A549 (cell line): Measurements from ENCODE around the gene XPO1. TPM values are rescaled to one million over a fixed set of nuclear protein-coding genes. Genes with fewer than 3 reads are reported as not detected.
A peak's percentile ranks its signal among the peaks of the same experiment; 100 is the strongest.

Experiments
- ATAC-seq, 2 experiments: fragments of 200-7000 bp in 1 of 2; fragments of >200 bp in 1 of 2; cut with Nextera tagmentation in 1 of 2; cut with Tn5 transposase in 1 of 2; 3 replicates each; pipeline versions ENCODE4 v1.8.0 to v1.9.1; 2018 to 2020; ENCODE audit warnings: mild to moderate bottlenecking in 1 of 2, moderate library complexity in 1 of 2
- CTCF ChIA-PET: fragments of 300-600 bp; sonication (Branson Sonifier 250); formaldehyde crosslinking; extraction: SDS; loops from one replicate; lab custom pipeline; 2021; ENCODE audit warnings: antibody characterized with exemption, inconsistent platforms; lab: Yijun Ruan, JAX
- POLR2A ChIA-PET: fragments of 350-600 bp; formaldehyde crosslinking; extraction: SDS; loops from one replicate; lab custom pipeline; 2021; ENCODE audit warnings: antibody characterized with exemption, inconsistent platforms; lab: Yijun Ruan, JAX
- DNase-seq, 2 experiments: peaks; one replicate each; pipeline versions ENCODE4 v3.0.0 to v3.0.0-alpha.2; 2011 to 2016; ENCODE audit warnings: low read depth in 1 of 2, low spot score in 1 of 2
- FAIRE-seq: peaks from 2 replicates; lab custom pipeline; 2011; peaks lifted over from hg19 to GRCh38; lab: Jason Lieb, UNC
- H3K27ac ChIP-seq, 2 experiments: fragments of >200 bp; sonication (Bioruptor Twin); formaldehyde crosslinking; 3 replicates each; pipeline ENCODE4 v1.5.1; 2016 to 2017
- H3K4me1 ChIP-seq: fragments of >200 bp; sonication (Bioruptor Twin); formaldehyde crosslinking; 3 replicates; pipeline ENCODE4 v1.6.1; 2016
- H3K4me2 ChIP-seq: fragments of >200 bp; sonication (Bioruptor Twin); formaldehyde crosslinking; 3 replicates; pipeline ENCODE4 v1.6.1; 2016
- H3K4me3 ChIP-seq: fragments of >200 bp; sonication (Bioruptor Twin); formaldehyde crosslinking; 3 replicates; pipeline ENCODE4 v1.5.1; 2016
- H3K9me3 ChIP-seq: fragments of >200 bp; sonication (Bioruptor Twin); formaldehyde crosslinking; 3 replicates; pipeline ENCODE4 v1.6.1; 2016
- ATOH8 ChIP-seq: fragments of 250-450 bp; sonication (Bioruptor Pico); IDR thresholded peaks from 2 replicates; pipeline ENCODE4 v1.5.0; 2020; ENCODE audit warnings: low read depth, mild to moderate bottlenecking, moderate library complexity
- BHLHE40 ChIP-seq: IDR thresholded peaks from 2 replicates; pipeline ENCODE4 v1.6.1; 2012; ENCODE audit warnings: low read depth, low read length, inconsistent platforms
- CBX2 ChIP-seq: fragments of 200-600 bp; sonication (generic); IDR thresholded peaks from 2 replicates; pipeline ENCODE4 v1.6.1; 2016; ENCODE audit warnings: low read depth, mild to moderate bottlenecking, borderline replicate concordance
- ESRRA ChIP-seq: fragments of 150-350 bp; IDR thresholded peaks from 2 replicates; pipeline ENCODE4 v1.6.1; 2014; ENCODE audit warnings: mild to moderate bottlenecking, low read length, borderline replicate concordance
- FOSB ChIP-seq: fragments of 250-450 bp; sonication (Bioruptor Pico); IDR thresholded peaks from 2 replicates; pipeline ENCODE4 v1.5.0; 2020; ENCODE audit warnings: mild to moderate bottlenecking, moderate library complexity
- FOSL2 ChIP-seq, 2 experiments: fragments of 450-650 bp in 1 of 2; fragments of >200 bp in 1 of 2; sonication (Bioruptor Twin) in 1 of 2; formaldehyde crosslinking; IDR thresholded peaks; 2 replicates each; pipeline versions ENCODE4 v1.5.0 to v1.6.1; 2016 to 2020; ENCODE audit warnings: mild to moderate bottlenecking in 1 of 2, moderate library complexity in 1 of 2
- HDAC2 ChIP-seq: fragments of 200-600 bp; sonication (generic); IDR thresholded peaks from 2 replicates; pipeline ENCODE4 v1.6.1; 2016
- HMGXB4 ChIP-seq: fragments of 250-450 bp; sonication (Bioruptor Pico); IDR thresholded peaks from 2 replicates; pipeline ENCODE4 v1.5.0; 2021; ENCODE audit warnings: mild to moderate bottlenecking, moderate library complexity, borderline replicate concordance
- HOXA7 ChIP-seq: fragments of 250-450 bp; sonication (Bioruptor Pico); IDR thresholded peaks from 2 replicates; pipeline ENCODE4 v1.5.0; 2020; ENCODE audit warnings: mild to moderate bottlenecking, moderate library complexity
- JUN ChIP-seq, 2 experiments: fragments of >200 bp; sonication (Bioruptor Twin); formaldehyde crosslinking; IDR thresholded peaks; 2 replicates in 1 of 2; 3 replicates in 1 of 2; pipeline ENCODE4 v1.6.1; 2016 to 2017
- MAX ChIP-seq: IDR thresholded peaks from 2 replicates; pipeline ENCODE4 v1.6.1; 2012
- MAZ ChIP-seq: fragments of 150-350 bp; IDR thresholded peaks from 2 replicates; pipeline ENCODE4 v1.6.1; 2014; ENCODE audit warnings: antibody characterized with exemption, low read depth, low read length, borderline replicate concordance
- NFE2L2 ChIP-seq: fragments of 150-350 bp; conservative IDR thresholded peaks from 2 replicates; pipeline ENCODE4 v1.6.1; 2014; ENCODE audit warnings: low read length
- PHF8 ChIP-seq: fragments of 200-600 bp; sonication (generic); IDR thresholded peaks from 2 replicates; pipeline ENCODE4 v1.6.1; 2016; ENCODE audit warnings: low read depth, mild to moderate bottlenecking, antibody characterized with exemption, moderate library complexity, borderline replicate concordance
- RCOR1 ChIP-seq: fragments of 150-350 bp; IDR thresholded peaks from 2 replicates; pipeline ENCODE4 v1.6.1; 2014; ENCODE audit warnings: antibody characterized with exemption, low read length, low read depth
- REST ChIP-seq: fragments of 200-600 bp; sonication (generic); IDR thresholded peaks from 2 replicates; pipeline ENCODE4 v1.6.1; 2016; ENCODE audit warnings: antibody characterized with exemption, mild to moderate bottlenecking, moderate library complexity
- TP53 ChIP-seq: fragments of 250-450 bp; sonication (Bioruptor Pico); IDR thresholded peaks from 2 replicates; pipeline ENCODE4 v1.5.0; 2021; ENCODE audit warnings: mild to moderate bottlenecking, moderate library complexity
- ZC3H11A ChIP-seq: fragments of 450-650 bp; IDR thresholded peaks from 2 replicates; pipeline ENCODE4 v1.6.1; 2014; ENCODE audit warnings: antibody characterized with exemption, mild to moderate bottlenecking
- ZSCAN20 ChIP-seq: fragments of 250-450 bp; sonication (Bioruptor Pico); IDR thresholded peaks from 2 replicates; pipeline ENCODE4 v1.8.0; 2022; ENCODE audit warnings: mild to moderate bottlenecking, moderate library complexity
- WGBS: methylation state at CpG from one replicate; pipeline ENCODE4 v1.1.6; 2017; ENCODE audit errors: missing lambda C conversion rate; 5-methylcytosine and 5-hydroxymethylcytosine counted together
- polyA plus RNA-seq, 4 experiments: library from polyadenylated mRNA; depleted of rRNA in 3 of 4; stranded (reverse); fragments of >200 nt; fragmentation: RNase III in 1 of 4; extraction: RNeasy Plus Mini Kit Qiagen cat#74134 plus additional on column Dnase treatment in 1 of 4; gene quantifications; 2 replicates in 3 of 4; 3 replicates in 1 of 4; pipeline ENCODE4 v1.2.3, GENCODE V29; 2011 to 2017
- TF ChIP-seq, protein P1 (sequence below): fragments of >200 bp; sonication (Bioruptor Twin); formaldehyde crosslinking; IDR thresholded peaks from 2 replicates; pipeline ENCODE4 v1.6.1; 2016
- TF ChIP-seq, protein P2 (sequence below): IDR thresholded peaks from 2 replicates; pipeline ENCODE4 v1.6.1; 2012; ENCODE audit warnings: low read depth, borderline replicate concordance
- TF ChIP-seq, protein P3 (sequence below): fragments of 150-350 bp; IDR thresholded peaks from 2 replicates; pipeline ENCODE4 v1.6.1; 2014; ENCODE audit warnings: low read depth, mild to moderate bottlenecking, low read length

XPO1 gene
- polyA plus RNA-seq, 2 of the 4 experiments (the other 2 are of a cell fraction), result 152 to 216 TPM

DNA sequence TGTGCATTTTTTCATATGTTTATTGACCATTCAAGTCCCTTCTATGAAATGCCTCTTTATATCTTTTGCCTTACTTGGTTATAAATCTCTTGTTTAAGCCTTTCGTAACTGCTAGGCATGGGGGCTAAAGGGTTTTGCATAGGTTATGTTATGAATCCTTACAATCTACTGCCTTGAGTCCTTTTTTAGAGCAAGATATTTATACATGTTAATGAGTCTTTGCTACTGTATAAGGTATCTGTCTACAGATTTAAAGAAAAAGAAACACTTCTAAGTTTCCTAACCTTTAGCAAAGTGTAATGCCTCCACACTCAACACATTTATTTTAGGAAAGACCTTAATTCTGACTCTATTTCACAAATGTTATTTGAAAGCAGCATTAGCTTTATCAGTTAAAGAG lies 43.6 kb upstream of the XPO1 start:
- WGBS, result 96% methylated on average over 1 of the region's 1 CpG
- FAIRE-seq, result no peak
- CTCF ChIA-PET, result no interaction called here
- Histone ChIP-seq H3K4me2 (0 out of 3 replicates have a peak overlapping the region, but pooled peaks have one; percentile 17), H3K4me1 (peaks cover 9% of the 10 kb centered on the region; the same call in 1 of the 3 replicates), H3K9me3 (no peaks in the 10 kb centered on the region), H3K27ac (no peak overlapping the region), H3K4me3 (no peak overlapping the region)
- TF ChIP-seq TP53 (no peak), JUN (IDR thresholded peaks at IDR 0.05) (no peak)
- TF ChIP-seq, protein P1, sequence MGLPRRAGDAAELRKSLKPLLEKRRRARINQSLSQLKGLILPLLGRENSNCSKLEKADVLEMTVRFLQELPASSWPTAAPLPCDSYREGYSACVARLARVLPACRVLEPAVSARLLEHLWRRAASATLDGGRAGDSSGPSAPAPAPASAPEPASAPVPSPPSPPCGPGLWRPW, result no peak
- no peak for ATAC-seq
- POLR2A ChIA-PET, result no interaction called here
- no peak for DNase-seq

DNA sequence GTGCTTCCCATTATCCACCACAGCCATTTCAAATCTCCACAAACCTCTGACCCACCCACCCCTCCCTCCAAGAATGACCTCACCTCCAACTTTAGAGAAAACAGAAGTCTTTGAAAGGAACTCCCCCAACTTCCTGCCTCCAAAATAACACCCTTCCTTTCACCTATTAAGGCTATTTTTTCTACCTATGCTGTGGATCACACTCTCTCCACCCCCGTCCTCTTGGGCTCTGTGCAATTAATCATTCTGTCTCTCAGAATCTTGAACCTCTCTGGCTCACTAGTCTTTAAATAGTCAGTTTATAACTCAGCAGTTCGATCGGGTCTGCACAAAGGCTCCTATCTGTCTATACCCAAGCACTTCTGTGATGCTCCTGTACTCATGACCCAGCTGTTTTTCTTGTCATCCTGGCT lies 37.3 kb upstream of the XPO1 start:
- ATAC-seq (no peak; a peak in 1 of 6 replicates), FAIRE-seq (no peak), DNase-seq (no peak)
- POLR2A ChIA-PET, result no interaction called here
- WGBS, result 70% methylated on average over 3 of the region's 3 CpGs
- Histone ChIP-seq H3K4me1 (no peaks in the 10 kb centered on the region), H3K4me3 (no peak overlapping the region), H3K4me2 (no peak overlapping the region), H3K27ac (no peak overlapping the region), H3K9me3 (no peaks in the 10 kb centered on the region)
- TF ChIP-seq HDAC2, result no peak
- no peak for TF ChIP-seq HMGXB4 (CRISPR knock-in tag)
- no peak for TF ChIP-seq FOSL2 (IDR thresholded peaks at IDR 0.05)
- no peak for TF ChIP-seq FOSL2 (CRISPR knock-in tag; IDR thresholded peaks at IDR 0.05)
- TF ChIP-seq ZC3H11A, result no peak
- no peak for TF ChIP-seq ESRRA
- no peak for TF ChIP-seq CBX2
- no peak for TF ChIP-seq MAX
- TF ChIP-seq, protein P1, result no peak
- no peak for TF ChIP-seq RCOR1
- TF ChIP-seq HOXA7 (CRISPR knock-in tag), result no peak
- no peak for TF ChIP-seq ZSCAN20
- no peak for TF ChIP-seq BHLHE40
- CTCF ChIA-PET, result no interaction called here

GRCh38 chr2:61566566-61566965 lies 28.4 kb upstream of the XPO1 start:
- H3K4me2 ChIP-seq, result no peak overlapping the region
- ChIA-PET POLR2A (interaction anchor here (1.0 kb wide), 1 partner anchor 28 kb away, joined by 3 read pairs; the partner anchor contains the start of gene XPO1), CTCF (no interaction called here)
- FAIRE-seq (no peak), DNase-seq (no peak), ATAC-seq (no peak)
- H3K4me3 ChIP-seq, result no peak overlapping the region
- no peak overlapping the region for H3K27ac ChIP-seq
- H3K9me3 ChIP-seq, result no peaks in the 10 kb centered on the region
- TF ChIP-seq REST (no peak), ATOH8 (CRISPR knock-in tag) (no peak), FOSB (CRISPR knock-in tag) (no peak), PHF8 (no peak), MAZ (no peak), NFE2L2 (no peak), MAX (no peak)
- TF ChIP-seq, protein P2, sequence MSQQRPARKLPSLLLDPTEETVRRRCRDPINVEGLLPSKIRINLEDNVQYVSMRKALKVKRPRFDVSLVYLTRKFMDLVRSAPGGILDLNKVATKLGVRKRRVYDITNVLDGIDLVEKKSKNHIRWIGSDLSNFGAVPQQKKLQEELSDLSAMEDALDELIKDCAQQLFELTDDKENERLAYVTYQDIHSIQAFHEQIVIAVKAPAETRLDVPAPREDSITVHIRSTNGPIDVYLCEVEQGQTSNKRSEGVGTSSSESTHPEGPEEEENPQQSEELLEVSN, result no peak
- TF ChIP-seq, protein P3, sequence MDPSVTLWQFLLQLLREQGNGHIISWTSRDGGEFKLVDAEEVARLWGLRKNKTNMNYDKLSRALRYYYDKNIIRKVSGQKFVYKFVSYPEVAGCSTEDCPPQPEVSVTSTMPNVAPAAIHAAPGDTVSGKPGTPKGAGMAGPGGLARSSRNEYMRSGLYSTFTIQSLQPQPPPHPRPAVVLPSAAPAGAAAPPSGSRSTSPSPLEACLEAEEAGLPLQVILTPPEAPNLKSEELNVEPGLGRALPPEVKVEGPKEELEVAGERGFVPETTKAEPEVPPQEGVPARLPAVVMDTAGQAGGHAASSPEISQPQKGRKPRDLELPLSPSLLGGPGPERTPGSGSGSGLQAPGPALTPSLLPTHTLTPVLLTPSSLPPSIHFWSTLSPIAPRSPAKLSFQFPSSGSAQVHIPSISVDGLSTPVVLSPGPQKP, result no peak
- TF ChIP-seq, all 56 proteins: peak for 0
- 77% methylated on average over 7 of the region's 7 CpGs for WGBS
- H3K4me1 ChIP-seq, result 0 out of 3 replicates have a peak, but pooled peaks cover 5% of the 10 kb centered on the region
